Measurements from ENCODE around the gene SRD5A1.

SRD5A1 gene

DNA sequence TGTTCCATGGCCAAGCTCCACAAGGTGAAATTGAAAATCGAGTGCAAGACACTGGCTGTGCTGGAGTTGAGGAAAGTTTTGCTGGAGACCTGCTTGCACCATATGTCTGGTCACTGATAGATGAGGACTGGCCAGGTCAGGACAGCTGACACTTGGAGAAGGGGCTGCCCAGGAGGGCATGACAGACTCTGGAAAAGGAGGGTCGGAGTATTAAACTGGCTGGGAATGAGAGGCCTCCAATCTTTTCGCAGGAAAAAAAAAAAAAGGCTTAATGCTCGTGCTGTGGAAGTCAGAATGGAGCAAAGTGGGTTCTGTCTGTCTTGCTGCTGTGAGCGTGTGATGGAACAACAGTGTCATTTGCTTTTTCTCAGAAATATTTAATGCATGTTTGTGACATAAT lies 85.5 kb downstream of the SRD5A1 start:
- H3K27ac ChIP-seq = no peak overlapping the region
- H3K27me3 ChIP-seq (ENCODE audit: insufficient read depth, low read depth) = no peaks in the 10 kb centered on the region
- H3K4me2 ChIP-seq = no peak overlapping the region
- H3K4me1 ChIP-seq (ENCODE audit: low read depth, poor library complexity, severe bottlenecking) = peaks cover 83% of the 10 kb centered on the region
- no peak overlapping the region for H3K9ac ChIP-seq
- H3K36me3 ChIP-seq (ENCODE audit: insufficient read depth) = no peaks in the 10 kb centered on the region
- no peak overlapping the region for H3K4me3 ChIP-seq (IDR thresholded peaks at IDR 0.05; ENCODE audit: insufficient read depth, low read depth, low read length)
- H2AFZ ChIP-seq (ENCODE audit: low read depth) = no peak overlapping the region
- H3K79me2 ChIP-seq (ENCODE audit: insufficient read depth, low read depth) = peaks cover 91% of the 10 kb centered on the region
- peaks cover 39% of the 10 kb centered on the region for H4K20me1 ChIP-seq (ENCODE audit: insufficient read depth)
- TF ChIP-seq, protein P1, sequence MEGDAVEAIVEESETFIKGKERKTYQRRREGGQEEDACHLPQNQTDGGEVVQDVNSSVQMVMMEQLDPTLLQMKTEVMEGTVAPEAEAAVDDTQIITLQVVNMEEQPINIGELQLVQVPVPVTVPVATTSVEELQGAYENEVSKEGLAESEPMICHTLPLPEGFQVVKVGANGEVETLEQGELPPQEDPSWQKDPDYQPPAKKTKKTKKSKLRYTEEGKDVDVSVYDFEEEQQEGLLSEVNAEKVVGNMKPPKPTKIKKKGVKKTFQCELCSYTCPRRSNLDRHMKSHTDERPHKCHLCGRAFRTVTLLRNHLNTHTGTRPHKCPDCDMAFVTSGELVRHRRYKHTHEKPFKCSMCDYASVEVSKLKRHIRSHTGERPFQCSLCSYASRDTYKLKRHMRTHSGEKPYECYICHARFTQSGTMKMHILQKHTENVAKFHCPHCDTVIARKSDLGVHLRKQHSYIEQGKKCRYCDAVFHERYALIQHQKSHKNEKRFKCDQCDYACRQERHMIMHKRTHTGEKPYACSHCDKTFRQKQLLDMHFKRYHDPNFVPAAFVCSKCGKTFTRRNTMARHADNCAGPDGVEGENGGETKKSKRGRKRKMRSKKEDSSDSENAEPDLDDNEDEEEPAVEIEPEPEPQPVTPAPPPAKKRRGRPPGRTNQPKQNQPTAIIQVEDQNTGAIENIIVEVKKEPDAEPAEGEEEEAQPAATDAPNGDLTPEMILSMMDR (conservative IDR thresholded peaks at IDR 0.05; ENCODE audit: low read depth, low read length) = no peak

DNA sequence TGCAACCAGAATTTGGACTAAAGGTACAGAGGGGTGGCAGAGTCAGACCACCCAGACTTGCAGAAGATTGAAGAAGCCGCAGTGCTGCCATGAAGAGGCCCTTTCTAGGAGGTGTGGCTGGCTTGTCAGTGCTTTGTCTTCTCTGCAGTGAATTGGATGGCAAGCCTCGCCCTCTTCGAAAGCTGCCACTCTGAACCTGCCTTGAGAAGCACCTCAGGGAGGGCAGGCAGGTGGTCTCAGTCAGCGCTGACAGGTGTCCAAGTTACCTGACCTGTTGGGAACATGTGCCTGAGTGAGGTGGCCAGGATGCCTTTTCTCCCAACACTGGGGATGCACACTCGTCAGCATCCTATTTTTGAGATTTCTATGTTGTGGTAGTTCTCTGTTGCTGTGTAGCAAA lies 86.2 kb downstream of the SRD5A1 start:
- Histone ChIP-seq H3K4me1 (ENCODE audit: low read depth, poor library complexity, severe bottlenecking) (peaks cover 89% of the 10 kb centered on the region), H3K36me3 (ENCODE audit: insufficient read depth) (no peaks in the 10 kb centered on the region), H3K27me3 (ENCODE audit: insufficient read depth, low read depth) (no peaks in the 10 kb centered on the region), H2AFZ (ENCODE audit: low read depth) (no peak overlapping the region), H3K79me2 (ENCODE audit: insufficient read depth, low read depth) (peaks cover 98% of the 10 kb centered on the region), H4K20me1 (ENCODE audit: insufficient read depth) (peaks cover 46% of the 10 kb centered on the region), H3K27ac (no peak overlapping the region), H3K4me2 (peak overlapping the region; percentile 22; the same call in 1 of the 2 replicates), H3K4me3 (IDR thresholded peaks at IDR 0.05; ENCODE audit: insufficient read depth, low read depth, low read length) (no peak overlapping the region), H3K9ac (no peak overlapping the region)
- TF ChIP-seq, protein P1 (conservative IDR thresholded peaks at IDR 0.05; ENCODE audit: low read depth, low read length) = no peak

GRCh38 chr5:6719896-6720560 lies 86.8 kb downstream of the SRD5A1 start:
- TF ChIP-seq, protein P1 (conservative IDR thresholded peaks at IDR 0.05; ENCODE audit: low read depth, low read length) = no peak
- H4K20me1 ChIP-seq (ENCODE audit: insufficient read depth) = peaks cover 43% of the 10 kb centered on the region
- no peaks in the 10 kb centered on the region for H3K36me3 ChIP-seq (ENCODE audit: insufficient read depth)
- H3K4me1 ChIP-seq (ENCODE audit: low read depth, poor library complexity, severe bottlenecking) = peaks cover 95% of the 10 kb centered on the region
- peak overlapping the region; percentile 22; the same call in 1 of the 2 replicates for H3K4me2 ChIP-seq
- H3K27ac ChIP-seq = no peak overlapping the region
- H2AFZ ChIP-seq (ENCODE audit: low read depth) = no peak overlapping the region
- peaks cover 98% of the 10 kb centered on the region for H3K79me2 ChIP-seq (ENCODE audit: insufficient read depth, low read depth)
- no peaks in the 10 kb centered on the region for H3K27me3 ChIP-seq (ENCODE audit: insufficient read depth, low read depth)
- H3K9ac ChIP-seq = no peak overlapping the region
- H3K4me3 ChIP-seq (IDR thresholded peaks at IDR 0.05; ENCODE audit: insufficient read depth, low read depth, low read length) = no peak overlapping the region

DNA sequence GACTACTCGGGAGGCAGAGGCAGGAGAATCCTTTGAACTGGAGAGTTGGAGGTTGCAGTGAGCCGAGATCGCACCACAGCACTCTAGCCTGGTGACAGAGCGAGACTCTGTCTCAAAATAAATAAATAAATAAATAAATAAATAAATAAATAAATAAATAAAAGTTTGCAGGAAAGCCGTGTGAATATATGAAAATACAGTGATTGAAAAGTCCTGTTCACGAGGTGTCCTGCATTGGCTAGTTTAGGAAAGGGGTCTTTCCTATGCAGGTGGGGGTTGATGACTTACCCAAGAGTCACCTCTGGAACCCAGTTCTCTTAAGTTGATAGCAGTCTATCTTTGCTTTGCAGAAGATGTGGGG lies 87.3 kb downstream of the SRD5A1 start:
- Histone ChIP-seq H2AFZ (ENCODE audit: low read depth) (no peak overlapping the region), H3K27ac (no peak overlapping the region; the same call in 1 of the 2 replicates), H3K9ac (no peak overlapping the region), H3K79me2 (ENCODE audit: insufficient read depth, low read depth) (peaks cover 98% of the 10 kb centered on the region), H3K4me1 (ENCODE audit: low read depth, poor library complexity, severe bottlenecking) (peaks cover 96% of the 10 kb centered on the region), H3K4me2 (peak overlapping the region; percentile 98; the same call in 1 of the 2 replicates), H3K36me3 (ENCODE audit: insufficient read depth) (no peaks in the 10 kb centered on the region), H3K4me3 (IDR thresholded peaks at IDR 0.05; ENCODE audit: insufficient read depth, low read depth, low read length) (no peak overlapping the region), H4K20me1 (ENCODE audit: insufficient read depth) (peaks cover 37% of the 10 kb centered on the region), H3K27me3 (ENCODE audit: insufficient read depth, low read depth) (no peaks in the 10 kb centered on the region)
- TF ChIP-seq, protein P1 (conservative IDR thresholded peaks at IDR 0.05; ENCODE audit: low read depth, low read length) = no peak
